Activated CD4-positive, alpha-beta T cell treated with anti-CD3 and anti-CD28 coated beads, Interleukin-2, Interleukin-6, amounts not matched to agents 100 ng/mL and 50 ng/mL, durations not matched to agents 16 hours and 8 hours (primary cell): Measurements from ENCODE around the gene ZBTB12.
A peak's percentile ranks its signal among the peaks of the same experiment; 100 is the strongest.
"Not testable (repeated sequence)": the region's sequence is repeated elsewhere in the genome, so short reads cannot be mapped to it uniquely, and the experiment has no call there.

Experiments
- DNase-seq: peaks from one replicate; pipeline ENCODE4 v3.0.0-alpha.2; 2020

The ZBTB12 gene

DNA sequence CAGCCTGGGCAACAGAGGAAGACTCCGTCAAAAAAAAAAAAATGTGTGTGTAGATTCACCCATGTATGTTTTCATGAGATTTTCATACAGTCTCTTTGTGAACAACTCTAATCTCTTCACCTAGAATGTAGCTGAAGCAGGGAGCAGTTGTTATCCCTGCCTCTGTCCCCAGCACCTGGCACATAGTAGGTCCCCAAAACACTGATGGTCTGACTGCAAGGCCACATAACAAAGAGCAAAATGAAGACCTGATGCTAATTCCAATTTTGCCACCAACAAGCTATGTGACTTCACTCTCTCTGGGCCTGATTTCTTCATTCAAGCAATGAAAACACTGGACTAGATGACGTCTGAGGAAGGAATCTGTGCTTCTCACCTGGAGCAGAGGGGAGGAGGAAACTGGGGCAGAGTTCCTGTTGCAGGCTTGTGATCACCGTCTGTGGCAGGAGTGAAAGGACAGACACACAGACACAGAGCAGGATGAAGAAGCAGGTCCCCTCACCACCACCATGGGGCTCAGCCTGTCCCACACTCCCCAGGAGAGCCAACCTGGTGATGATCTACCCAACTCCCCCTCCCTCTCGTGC, 27.7 kb downstream of the ZBTB12 start:
- DNase-seq, result no peak

DNA sequence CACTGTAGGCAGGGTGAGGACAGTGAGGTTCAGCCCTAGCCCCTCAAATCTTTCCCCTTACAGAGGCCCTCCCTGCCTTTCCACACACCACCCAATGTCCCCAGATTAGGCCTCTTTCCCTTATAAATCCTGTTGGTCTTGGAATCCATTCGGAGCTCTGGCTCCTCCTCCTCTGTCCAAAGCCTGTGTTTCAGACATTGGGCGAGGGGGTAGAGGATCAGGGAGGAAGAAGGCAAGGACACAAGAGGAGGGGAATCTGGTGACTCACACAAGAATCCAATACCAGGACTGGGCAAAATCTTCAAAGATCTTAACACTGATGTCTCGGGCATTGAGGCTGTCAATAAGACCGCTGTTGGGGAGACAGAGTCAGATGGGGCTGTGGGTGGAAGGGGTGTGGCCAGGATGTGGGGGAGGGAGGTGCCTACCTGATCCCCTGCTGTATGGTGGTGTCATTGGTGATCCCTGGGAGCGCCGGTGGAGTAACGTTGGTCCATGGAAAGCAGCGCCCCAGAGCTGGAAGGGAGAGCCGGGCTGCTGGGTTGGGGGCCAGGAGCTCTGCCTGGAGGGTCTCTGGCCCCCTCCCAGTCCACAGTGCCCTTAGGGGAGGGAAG, 30.7 kb downstream of the ZBTB12 start:
- no peak for DNase-seq

DNA sequence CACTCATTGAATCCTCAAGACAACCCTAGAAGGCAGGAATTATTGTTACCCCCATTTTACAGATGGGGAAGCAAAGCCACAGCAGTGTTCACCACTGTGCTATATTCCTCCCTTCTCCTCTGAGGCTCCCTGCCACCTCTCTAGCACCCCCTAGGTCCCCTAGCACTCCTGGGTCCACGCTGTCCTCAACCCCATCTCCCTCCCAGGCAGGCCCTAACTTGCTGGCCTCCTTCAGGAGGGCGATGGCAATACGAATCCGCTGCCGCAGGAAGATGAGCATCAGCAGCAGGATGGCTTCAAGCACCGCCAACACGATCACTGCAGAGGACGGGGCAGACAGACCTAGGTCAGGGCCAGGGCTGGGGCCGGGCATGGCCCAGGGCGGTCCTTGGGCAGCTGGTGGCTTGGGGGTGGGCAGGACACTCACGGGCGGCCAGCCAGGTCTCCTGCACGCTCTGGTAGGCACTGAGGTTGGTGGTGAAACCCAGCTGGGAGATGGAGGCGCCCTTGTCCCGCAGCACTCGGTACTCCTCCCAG, 31.4 kb downstream of the ZBTB12 start:
- peak; percentile 19 for DNase-seq

DNA sequence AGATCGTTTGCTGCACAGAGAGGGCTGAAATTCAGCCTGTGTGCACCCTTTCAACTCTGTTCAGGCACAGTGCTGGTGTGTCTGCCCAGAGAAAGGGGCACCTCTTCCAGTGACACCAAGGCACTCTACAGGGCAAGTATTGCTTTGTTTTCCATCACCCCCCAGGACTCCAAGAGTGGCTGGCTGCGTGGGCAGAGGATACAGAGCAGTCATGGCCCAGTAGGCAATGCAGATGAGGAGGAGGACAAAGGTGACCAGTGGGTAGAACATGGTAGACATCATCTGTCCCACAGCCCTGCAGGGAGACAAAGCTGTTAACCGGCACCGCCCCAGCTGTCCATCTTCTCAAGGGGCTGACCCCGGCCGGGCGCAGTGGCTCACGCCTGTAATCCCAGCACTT, 32.5 kb downstream of the ZBTB12 start:
- DNase-seq, result no peak

DNA sequence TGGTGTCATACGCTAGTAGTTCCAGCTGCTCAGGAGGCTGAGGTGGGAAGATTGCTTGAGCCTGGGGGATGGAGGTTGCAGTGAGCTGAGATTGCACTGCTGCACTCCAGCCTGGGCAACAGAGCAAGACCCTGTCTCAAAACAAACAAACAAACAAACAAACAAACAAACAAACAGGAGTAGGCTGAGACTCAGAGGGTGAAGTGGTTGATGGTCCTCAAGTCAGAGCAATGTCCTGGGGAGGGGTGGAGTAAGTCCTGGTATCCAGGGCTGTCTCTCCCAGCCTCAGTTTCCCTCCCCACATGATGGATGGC, 33.3 kb downstream of the ZBTB12 start:
- not testable (repeated sequence) for DNase-seq

DNA sequence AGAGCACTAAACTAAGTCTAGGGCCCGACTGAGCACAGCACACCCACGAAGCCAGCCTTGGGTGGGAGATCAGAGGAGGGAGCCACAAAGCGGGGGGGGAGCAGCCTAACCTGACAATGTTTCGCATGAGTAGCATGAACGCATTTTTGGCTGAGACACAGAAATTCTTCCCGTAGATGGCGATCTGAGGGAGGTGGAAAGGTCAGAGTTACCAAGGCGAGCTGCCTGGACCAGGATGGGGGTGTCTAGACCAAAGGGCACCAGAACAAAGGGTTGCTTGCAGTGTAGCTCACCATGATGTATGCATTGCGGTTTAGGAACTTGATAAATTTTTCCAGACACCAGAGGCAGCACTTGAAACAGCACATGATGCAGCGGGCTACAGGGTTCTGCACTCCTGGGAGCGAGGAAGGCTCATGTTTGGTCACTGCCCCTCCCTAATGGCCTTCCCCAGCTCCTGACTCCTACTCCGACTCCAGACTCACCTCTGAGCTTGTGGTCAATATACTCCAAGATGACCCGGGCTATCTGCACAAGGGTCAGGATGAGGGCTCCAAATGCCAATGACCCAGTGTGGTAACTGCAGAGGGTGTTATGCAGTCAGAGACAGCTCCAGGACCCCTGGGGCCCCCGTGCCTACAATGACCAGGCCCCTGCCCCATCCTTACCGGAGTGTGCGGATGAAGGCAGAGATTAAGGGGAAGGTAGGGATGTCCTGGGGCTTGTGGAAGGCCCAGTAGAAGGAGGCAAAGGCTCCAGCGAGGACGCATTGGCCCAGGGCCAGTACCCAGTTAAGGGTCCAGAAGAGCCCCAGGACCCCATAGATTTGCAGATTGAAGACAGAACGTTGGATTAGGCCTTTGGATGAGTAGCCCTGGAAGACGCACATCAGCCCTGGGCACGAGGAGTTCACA, 36.4 kb downstream of the ZBTB12 start:
- DNase-seq, result no peak

DNA sequence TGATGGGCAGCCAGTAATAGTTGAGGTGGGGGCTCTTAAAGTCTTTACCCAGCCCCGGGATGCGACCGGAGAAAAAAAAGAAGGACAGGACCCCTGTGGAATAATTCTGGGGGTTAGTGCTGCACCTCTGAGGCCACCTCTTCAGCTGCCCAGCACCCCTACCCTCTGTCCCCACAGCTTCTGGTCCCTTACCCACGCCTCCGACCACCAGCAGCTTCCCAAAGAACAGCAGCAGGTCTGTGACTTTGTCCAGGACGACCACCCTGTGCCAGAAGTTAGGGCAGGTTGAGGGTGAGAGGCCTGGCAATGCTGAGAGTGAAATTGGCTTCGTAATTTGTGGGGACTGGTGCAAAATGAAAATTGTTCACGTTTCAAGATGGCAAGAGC, 37.1 kb downstream of the ZBTB12 start:
- no peak for DNase-seq

DNA sequence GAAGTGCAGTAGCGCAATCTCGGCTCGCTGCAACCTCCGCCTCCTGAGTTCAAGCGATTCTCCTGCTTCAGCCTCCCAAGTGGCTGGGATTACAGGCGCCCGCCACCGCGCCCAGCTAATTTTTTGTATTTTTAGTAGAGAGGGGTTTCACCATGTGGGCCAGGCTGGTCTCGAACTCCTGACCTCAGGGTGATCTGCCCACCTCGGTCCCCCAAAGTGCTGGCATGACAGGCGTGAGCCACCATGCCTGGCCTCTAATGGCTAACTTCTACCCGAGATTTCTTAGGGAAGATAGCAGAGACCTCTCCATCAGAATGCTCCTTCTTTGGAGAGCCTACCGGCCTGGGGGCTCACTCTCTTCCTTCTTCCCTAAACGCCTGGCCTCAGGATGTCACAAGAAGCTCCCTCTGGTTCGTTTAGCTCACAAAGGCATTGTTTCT, 37.7 kb downstream of the ZBTB12 start:
- not testable (repeated sequence) for DNase-seq

DNA sequence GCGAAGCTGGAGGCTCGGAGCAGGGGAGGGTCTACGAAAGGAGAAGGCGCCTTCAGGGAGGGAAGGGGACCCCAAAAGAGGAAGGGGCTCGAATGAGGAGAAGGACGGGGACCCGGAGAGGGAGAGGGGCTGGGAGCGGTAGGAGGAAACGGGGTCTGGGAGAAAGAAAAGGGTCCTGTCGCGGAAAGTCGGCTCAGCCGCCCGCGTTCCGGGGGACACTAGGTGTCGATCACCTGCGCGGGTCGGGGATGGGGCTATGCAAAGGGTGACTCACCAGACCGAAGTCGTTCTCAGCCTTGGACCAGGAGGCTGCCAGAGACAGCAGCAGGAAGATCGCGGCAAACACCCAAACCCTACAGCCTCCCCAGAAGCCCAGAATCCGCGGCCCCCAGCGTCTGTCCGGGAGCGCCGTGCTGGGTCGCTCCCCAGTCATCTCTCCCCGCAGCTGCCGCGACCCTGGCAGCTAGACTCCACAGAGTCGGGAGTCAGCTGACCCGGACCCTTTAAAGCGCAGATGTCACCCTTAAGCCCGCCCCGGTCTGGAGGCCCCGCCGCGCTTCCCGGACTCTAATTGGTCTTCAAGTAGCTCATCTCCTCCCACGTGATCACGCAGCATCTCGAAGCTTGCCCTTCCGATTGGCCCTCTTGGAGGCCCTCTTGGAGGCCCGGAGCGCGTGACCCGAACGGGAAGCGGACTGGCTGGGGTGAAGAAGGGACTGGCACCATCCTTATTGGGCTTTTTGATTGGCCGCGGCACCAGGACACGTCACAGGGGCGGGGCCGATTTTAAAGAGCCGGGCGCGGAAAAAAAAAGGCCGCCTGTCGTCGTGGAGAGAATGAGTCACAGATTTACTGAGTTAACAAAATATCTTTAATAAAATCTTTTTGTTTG, 39.3 kb downstream of the ZBTB12 start, which contains the start of gene NEU1:
NEU1 (minus strand) TSS at position 478 of the 892 bp plus-strand sequence; CDS start at position 433, 45 bp downstream.
- peak; percentile 100 for DNase-seq

DNA sequence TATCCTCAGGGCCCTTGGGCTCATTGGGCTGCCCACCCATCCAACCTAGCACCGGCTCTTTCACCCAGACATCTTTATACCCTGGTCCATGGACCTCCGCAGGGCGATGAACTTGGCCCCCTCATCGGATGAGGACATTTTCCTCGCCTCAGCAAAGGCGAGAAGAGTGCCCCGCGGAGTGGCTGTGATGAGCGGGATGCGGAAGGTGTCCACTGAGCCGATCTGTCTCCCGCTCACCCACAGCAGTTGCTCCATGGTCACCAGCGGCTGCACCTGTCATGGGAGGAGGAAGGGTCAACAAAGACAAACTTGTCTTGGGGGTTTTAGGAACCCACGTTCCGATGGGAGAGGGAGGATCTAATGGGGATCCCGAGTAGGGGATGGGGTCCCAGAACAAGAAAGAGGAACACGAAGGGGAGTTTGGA, 40.0 kb downstream of the ZBTB12 start:
- DNase-seq, result no peak

DNA sequence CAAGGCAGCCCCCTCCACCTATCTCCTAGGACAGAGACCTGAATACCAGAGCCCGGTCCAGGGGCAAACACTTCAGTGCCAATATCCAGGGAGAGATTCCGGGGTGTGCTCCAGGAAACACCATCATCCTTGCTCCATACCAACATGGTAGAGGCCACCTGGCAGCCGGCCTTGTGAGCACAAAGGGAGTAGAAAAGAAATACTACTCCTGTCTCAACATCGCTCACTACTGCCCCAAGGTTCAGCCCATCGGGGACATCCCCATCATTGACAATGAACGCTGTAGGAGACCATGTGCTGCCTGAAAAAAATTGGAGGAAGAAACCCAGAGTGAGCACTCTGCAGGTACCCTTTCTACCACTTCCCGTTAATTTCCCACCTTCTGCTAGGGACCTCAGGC, 40.7 kb downstream of the ZBTB12 start:
- DNase-seq, result no peak

DNA sequence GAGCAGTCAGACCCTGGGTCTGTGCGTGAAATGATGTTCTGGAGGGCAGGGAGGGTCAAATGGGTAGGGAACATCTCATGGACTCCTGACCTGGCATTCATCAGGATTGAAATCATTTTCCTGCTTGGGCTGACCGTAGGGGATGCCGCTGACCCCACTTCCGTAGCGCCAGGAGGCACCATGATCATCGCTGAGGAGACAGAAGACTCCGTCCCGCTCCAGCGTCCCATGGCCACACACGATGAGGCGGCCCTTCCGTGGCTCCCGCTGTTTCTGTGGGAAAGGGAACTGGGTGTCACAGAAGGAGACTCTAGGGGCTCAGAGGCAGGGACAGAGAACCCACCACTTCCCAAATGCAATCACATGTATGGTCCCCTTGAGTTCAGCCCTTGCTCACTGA, 41.5 kb downstream of the ZBTB12 start:
- no peak for DNase-seq

DNA sequence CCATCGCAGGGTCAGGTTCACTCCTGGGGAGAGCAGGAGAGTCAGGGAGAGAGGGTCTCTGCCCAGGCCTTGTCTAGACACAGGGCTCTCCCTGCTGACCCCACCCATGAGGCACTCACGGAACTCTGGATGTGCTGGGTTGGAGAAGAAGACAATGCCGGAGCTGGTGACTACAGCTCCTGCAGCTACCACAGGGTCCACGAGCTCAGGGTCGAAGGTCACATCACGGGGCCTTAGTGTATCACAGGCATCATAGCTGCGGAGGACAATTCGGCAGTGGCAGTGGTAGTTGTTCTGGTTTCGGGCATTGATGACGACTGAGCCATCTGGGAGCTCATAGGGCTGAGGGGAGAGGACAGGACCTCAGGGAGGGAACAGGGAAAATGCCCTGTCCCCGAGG, 42.0 kb downstream of the ZBTB12 start:
- no peak for DNase-seq

DNA sequence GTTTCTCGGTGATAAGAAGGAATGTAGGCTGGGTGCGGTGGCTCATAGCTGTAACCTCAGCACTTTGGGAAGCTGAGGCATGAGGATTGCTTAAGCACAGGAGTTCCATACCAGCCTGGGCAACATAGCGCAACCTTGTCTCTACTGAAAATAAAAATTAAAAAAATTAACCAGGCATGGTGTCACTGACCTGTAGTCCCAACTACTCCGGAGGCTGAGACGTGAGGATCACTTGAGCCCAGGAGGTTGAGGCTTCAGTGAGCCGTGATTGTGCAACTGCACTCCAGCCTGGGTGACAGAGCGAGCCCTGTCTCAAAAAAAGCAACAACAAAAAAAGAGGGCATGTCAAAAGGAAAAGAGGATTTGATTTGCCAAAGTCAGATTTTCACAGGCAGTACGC, 43.2 kb downstream of the ZBTB12 start:
- no peak for DNase-seq

DNA sequence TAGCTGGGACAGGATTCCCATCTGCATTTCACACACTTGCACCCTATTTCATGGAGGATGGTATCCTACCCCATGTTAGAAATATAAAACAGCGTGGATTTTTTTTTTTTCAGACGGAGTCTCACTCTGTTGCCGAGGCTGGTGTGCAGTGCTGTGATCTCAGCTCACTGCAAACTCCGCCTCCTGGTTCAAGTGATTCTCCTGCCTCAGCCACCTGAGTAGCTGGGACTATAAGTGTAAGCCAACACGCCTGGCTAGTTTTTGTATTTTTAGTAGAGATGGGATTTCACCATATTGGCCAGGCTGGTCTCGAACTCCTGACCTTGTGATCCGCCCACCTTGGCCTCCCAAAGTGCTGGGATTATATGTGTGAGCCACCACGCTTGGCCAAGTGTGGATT, 44.1 kb downstream of the ZBTB12 start:
- not testable (repeated sequence) for DNase-seq

DNA sequence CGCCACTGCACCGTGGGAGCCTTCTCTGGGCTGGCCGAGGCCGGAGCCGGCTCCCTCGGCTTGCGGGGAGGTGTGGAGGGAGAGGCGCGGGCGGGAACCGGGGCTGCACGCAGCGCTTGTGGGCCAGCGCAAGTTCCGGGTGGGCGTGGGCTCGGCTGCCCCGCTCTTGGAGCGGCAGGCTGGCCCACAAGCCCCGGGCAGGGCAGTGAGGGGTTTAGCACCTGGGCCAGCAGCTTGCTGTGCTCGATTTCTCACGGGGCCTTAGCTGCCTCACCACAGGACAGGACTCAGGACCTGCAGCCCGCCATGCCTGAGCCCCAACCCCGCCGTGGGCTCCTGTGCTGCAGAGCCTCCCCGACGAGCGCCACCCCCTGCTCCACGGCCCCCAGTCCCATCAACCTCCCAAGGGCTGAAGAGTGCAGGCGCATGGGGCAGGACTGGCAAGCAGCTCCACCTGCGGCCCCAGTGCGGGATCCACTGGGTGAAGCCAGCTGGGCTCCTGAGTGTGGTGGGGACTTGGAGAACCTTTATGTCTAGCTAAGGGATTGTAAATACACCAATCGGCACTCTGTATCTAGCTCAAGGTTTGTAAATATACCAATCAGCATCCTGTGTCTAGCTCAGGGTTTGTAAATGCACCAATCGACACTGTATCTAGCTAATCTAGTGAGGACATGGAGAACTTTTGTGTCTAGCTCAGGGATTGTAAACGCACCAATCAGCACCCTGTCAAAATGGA, 49.7 kb downstream of the ZBTB12 start:
- DNase-seq, result not testable (repeated sequence)

DNA sequence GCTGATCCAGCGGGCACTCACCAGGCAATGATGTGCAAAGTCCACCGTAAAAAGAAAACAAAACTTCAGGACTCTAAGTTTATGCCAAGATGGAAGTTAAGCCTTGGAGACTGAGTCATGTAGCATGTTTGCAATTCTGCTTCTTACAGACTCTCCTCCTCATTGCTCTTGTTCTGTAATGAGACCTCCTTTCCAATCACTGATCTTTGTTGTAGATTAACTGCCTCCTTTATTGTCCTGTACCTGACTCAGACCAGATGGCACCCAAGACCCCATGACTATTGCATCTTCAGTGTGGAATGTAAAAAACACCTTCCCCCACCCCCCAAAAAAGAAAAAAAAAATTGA, 50.4 kb downstream of the ZBTB12 start:
- DNase-seq, result no peak

DNA sequence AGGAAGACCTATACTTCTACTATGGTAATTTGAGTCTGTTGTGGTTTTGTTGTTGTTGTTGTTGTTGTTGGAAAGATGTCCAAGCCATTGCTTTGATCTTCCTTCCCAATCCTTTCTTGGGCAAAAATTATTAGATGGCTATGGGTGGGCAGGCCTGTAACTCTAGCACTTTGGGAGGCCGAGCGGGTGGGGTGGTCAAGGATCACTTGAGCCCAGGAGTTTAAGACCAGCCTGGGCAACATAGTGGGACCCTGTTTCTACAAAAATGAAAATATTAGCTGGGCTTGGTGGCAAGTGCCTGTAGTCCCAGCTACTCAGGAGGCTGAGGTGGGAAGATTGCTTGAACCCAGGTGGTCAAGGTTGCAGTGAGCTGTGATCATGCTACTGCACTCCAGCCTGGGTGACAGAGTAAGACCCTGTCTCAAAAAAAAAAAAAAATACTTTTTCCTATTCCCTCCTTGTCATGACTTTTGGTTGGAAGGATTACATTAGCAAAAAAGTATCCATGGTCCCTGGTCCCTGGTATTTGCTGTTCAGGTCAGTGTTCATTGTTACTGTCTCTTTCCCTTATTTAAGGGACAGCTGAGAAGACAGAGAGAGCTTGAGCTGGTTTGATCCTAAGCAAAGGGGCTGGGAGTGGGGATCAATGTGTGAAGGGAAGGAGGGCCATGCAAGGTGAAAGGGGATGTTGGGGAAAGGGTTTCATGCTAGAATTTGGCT, 51.0 kb downstream of the ZBTB12 start:
- no peak for DNase-seq
